ENCODE results near the gene CETN2.

- TF ChIP-seq POLR2A (IDR thresholded peaks at IDR 0.05; ENCODE audit: extremely low read depth, insufficient read length) (no peak), CTCF (IDR thresholded peaks at IDR 0.05; ENCODE audit: low read depth, low read length) (no peak), MAX (IDR thresholded peaks at IDR 0.05; ENCODE audit: low read depth, low read length) (no peak), MYC (IDR thresholded peaks at IDR 0.05; ENCODE audit: low read depth, low read length) (no peak)
These were observed 19.9 kb upstream of the CETN2 start for GRCh38 chrX:152850465-152850864.

Data from NB4 (cell line).